GM18508 (cell line): ENCODE measurements around the gene ABT1.

Source experiments
- ATAC-seq: cut with Tn5 transposase; IDR thresholded peaks from one replicate; pipeline ENCODE4 v1.9.1; 2021; ENCODE audit warnings: moderate number of reproducible peaks; ENCODE audit not compliant: insufficient read depth, unreplicated experiment

Gene ABT1

DNA sequence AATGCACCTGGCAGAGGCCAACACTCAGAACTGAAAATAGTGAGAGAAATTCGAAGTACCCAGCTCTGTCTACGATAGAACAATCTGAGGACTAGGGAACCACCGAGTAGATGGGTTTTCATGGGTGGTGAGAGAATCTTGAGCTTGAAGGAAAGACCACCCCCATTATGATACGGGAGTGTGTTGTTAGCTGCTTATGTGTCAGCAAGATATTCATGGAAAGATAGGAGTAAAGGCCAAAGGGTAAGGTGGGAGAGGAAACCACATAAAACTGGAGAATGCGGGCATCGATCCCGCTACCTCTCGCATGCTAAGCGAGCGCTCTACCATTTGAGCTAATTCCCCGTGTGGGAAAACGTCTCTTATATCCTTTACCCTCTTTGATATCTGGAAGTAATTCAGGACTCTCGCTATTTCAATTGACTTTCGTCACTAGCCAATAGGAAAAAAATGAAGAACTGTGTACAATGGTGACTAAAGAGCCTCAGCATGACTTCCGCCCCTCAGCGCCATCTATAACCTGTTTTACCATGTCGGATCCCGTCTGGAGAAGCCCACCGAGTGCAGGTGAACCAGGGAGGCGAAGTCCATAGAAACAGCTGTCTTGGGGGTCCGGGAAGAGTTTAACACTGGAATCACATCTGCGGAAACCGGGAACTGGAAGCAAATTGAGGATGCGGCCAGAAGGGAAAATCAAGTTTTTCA is 25.0 kb upstream of the ABT1 start:
- no peak for ATAC-seq

GRCh38 chr6:26575494-26575939 is 21.2 kb upstream of the ABT1 start:
- no peak for ATAC-seq

DNA sequence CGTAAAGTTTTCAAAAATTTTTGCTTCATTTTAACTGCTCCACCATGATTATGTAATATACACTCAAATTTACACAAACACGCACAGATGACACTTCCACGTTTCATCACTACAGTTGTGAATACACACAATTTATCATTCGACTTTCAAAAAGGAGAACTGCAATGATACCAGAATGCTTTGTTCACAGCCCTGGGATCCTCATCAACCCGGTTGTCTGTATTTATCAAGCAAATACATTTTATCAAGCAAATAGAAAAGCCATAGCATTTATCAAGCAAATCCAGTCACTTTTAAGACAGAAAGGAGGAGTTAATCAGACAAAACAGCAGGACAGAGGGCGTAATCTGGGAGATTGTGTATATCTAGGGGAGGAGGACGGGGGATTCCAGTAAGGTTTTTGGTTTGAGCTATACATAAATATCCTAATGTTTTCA is 20.3 kb upstream of the ABT1 start:
- no peak for ATAC-seq

DNA sequence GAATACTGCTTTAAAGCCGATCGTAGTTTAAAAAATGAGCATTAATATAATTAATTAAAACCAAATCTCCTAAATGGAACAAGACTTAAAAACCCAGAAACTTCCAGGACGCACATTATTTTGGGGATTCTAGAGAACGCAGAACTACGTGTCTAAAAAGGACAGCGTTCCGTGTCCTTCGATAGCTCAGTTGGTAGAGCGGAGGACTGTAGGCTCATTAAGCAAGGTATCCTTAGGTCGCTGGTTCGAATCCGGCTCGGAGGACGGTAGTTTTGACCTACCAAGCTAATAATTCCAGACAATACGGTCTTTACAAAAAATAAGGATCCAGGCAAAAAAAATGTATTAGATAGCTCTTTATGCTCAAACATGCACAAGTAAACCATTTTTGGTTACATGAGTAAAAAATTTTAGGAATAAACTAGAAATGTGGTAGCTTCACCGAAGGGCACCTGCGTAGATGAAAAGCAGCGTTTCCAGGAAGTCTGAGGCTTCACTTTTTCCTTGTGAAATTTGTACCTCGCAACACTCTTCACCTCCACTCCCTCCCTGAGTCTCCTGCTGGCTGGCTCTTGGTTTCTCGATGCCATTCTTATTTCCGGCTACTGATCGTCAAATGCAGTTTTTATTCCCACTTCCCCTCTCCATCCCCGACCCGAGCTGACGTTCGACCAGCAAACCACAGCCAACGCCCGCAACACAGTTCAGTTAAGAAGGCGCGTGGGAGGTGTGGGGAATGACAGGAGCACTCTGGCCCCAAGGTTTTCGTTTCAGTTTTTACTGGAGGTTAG is 19.6 kb upstream of the ABT1 start:
- no peak for ATAC-seq

DNA sequence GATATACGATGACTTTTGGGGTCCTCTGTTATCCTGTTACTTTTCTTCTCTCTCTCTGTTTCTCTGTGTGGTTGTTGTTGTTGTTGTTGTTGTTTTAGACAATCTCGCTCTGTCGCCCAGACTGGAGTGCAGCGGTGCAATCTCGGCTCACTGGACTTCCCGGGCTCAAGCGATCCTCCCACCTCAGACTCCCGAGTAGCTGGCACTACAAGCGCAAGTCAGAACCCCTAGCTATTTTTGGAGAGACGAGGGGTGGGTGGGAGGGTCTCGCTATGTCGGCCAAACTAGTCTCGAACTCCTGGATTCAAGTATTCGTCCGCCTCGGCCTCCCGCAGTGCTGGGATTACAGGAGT is 19.1 kb upstream of the ABT1 start:
- ATAC-seq, result no peak

- no peak for ATAC-seq
These were observed 18.5 kb upstream of the ABT1 start for GRCh38 chr6:26578279-26578678.

DNA sequence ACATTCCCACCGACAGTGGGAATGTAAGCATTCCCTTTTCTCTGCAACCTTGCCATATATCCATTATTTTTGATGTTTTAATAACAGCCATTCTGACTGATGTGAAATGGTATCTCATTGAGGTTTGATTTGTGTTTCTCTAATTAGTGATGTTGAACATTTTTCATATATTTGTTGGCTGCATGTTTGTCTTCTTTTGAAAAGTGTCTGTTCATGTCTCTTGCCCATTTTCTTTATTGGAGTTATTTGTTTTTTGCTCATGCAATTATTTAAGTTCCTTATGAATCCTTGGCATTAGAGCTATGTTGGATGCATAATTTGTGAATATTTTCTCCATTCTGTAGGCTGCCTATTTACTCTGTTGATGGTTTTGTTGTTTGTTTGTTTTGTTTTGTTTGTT is 18.0 kb upstream of the ABT1 start:
- no peak for ATAC-seq

GRCh38 chr6:26581164-26581915 is 15.4 kb upstream of the ABT1 start:
- ATAC-seq, result no peak

- ATAC-seq, result no peak
These were observed 7.8 kb upstream of the ABT1 start for GRCh38 chr6:26588965-26589364.

DNA sequence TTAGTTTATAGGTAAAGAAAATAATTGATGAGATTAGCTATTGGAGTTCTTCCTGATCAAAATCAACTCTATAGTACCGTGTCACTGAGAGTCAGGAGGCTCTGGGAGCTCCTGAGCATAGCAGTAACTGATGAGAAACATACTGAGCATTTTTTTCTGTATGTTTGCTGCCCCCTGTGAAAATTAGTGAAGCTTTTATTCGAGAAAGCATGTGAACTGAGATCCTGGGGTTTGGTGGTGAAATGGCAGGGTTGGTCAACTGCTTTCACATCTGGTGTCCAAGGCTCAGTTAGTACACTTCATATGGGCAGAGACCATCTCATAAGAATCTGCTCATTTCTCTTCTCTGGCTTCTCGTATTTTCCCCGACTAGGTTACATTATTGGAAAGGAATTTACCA is 4.1 kb upstream of the ABT1 start:
- ATAC-seq, result no peak

DNA sequence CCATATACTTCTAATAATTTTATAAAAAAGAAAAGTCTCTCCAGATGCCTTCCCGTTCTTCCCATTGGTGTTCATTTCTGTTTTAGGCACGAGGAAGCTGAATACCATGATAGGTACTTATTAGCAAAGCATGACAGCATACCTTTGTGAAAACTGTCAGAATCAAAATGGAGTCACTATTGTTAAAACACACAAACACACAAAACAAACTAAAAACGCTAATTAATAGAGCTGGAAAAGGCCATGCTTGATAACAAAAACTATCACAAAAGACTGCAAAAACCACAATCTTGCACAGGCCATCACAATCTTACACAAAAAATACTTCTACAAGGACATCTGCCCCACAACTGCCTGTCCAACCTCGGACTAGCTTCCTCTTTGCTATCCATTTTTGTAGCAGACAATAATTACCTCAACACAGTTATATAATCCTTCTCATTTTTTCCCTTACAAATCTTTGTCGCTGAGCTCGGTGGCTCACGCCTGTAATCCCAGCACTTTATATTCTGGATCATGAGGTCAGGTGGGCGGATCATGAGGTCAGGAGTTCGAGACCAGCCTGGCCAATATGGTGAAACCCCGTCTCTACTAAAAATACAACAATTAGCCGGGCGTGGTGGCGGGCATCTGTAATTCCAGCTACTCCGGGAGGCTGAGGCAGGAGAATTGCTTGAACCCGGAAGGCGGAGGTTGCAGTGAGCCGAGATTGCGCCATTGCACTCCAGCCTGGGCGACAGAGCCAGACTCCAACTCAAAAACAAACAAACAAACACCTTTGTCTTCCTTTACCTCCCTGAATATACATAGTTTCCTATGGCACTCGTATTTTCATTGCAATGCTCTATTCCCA is 3.2 kb upstream of the ABT1 start:
- ATAC-seq, result no peak

DNA sequence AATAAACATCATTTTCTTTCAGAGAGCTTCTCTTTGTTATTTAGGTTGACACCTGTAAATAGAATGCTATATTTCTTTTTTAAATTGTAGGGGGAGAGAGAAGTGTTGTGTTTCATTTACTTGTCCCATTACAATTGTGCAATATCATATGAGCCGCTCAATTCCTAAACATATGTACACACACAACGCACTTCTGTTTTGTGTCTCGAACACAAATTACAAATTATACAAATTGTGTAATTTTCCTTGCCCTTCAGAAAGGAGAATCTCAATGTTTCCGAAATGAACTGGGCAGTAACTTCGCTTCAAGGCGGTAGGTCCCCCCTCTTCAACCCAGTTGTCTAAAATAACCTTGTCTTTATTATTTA is 2.6 kb upstream of the ABT1 start:
- ATAC-seq, result no peak

- no peak for ATAC-seq
These were observed 1.8 kb upstream of the ABT1 start for GRCh38 chr6:26594730-26595632.

DNA sequence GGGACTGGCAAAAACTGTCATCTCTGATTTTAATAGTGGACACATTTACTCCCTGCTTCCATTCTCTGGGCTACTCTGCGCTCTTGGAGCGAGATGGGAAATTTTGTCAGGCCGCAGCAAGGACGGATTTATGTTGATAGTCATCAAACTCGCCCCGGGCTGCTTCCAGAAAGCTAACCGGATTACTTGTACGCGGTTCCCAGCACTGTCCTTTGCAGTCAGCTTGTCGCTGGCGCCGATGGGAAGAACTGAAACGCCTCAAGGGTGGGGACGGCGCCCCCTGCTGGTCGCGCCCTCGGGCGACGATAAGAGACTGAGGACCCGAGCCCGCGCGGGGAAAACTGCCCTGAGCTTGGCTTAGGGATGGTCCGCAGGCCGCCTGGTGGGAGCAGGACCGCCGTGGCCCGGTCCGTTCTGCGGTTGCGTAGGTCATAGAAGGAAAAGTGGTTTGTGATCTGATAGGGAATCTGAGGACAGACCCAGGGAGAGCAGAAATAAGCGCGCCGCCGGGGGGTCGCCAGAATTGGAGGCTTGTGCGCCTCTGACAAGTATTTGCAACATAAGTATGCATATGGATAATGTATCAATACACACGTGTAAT is 984 bp upstream of the ABT1 start:
- ATAC-seq, result no peak

GRCh38 chr6:26597389-26597766 is 625 bp downstream of the ABT1 start:
- ATAC-seq, result no peak

- ATAC-seq, result no peak
These were observed 1.1 kb downstream of the ABT1 start for GRCh38 chr6:26597821-26598220.

DNA sequence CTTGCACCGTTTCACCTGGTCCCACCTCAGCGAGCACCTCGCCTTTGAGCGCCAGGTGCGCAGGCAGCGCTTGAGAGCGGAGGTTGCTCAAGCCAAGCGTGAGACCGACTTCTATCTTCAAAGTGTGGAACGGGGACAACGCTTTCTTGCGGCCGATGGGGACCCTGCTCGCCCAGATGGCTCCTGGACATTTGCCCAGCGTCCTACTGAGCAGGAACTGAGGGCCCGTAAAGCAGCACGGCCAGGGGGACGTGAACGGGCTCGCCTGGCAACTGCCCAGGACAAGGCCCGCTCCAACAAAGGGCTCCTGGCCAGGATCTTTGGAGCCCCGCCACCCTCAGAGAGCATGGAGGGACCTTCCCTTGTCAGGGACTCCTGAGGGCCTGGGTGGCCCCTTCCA is 1.5 kb downstream of the ABT1 start:
- ATAC-seq, result no peak

DNA sequence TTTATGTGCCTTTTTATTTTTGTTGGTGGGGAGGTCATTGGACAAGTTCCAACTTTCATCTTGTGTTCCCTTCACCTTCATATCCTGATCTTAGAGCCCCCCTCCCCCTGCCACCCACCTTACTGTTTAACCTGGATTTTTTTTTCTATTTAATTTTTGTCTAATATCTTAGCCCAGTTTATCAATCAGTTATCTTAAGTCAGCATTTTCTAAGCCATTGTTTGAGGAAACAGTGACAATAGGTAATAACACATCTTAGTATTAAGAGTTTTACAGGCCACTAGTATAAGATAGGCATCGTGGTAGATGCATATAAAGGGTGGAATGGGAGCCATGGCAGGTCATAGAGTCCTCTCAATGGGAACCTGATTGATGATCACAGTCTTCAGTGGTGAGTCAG is 2.4 kb downstream of the ABT1 start:
- no peak for ATAC-seq

GRCh38 chr6:26599591-26599990 is 2.8 kb downstream of the ABT1 start:
- ATAC-seq, result no peak
